Dedifferentiated amniotic fluid mesenchymal stem cell (primary cell): ENCODE measurements around the gene LRRC32.

Experiments used
- DNase-seq: peaks from one replicate; pipeline ENCODE4 v3.0.0-alpha.2; 2016; ENCODE audit errors: extremely low spot score

LRRC32 gene

DNA sequence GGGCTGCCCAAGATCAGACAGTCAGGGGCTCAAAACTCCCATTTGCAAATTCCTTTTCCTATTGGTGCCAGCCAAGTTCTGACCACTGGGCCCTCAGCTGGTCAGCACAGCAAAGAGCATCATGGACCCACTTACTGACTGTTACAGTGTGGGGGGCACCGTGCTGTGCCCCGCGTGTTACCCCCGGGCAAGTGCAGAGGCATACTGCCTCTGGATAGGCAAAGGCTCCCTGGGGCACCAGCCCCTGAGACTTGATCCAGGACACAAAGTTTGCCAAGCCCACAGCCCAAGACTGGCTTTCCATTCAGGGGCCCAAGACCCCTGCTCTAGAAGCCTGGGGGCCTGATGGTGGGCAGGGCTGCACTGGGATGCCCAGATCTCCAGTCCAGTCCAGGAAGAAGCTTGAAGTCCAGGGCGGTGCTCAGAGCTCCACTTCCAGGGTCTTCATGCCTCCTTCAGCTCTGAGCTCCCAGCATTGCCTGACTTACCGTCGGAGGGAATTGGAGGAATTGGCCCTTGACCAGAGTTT lies 6.6 kb downstream of the LRRC32 start:
- DNase-seq = no peak

- no peak for DNase-seq
Measured at GRCh38 chr11:76663486-76663810, 7.1 kb downstream of the LRRC32 start.

DNA sequence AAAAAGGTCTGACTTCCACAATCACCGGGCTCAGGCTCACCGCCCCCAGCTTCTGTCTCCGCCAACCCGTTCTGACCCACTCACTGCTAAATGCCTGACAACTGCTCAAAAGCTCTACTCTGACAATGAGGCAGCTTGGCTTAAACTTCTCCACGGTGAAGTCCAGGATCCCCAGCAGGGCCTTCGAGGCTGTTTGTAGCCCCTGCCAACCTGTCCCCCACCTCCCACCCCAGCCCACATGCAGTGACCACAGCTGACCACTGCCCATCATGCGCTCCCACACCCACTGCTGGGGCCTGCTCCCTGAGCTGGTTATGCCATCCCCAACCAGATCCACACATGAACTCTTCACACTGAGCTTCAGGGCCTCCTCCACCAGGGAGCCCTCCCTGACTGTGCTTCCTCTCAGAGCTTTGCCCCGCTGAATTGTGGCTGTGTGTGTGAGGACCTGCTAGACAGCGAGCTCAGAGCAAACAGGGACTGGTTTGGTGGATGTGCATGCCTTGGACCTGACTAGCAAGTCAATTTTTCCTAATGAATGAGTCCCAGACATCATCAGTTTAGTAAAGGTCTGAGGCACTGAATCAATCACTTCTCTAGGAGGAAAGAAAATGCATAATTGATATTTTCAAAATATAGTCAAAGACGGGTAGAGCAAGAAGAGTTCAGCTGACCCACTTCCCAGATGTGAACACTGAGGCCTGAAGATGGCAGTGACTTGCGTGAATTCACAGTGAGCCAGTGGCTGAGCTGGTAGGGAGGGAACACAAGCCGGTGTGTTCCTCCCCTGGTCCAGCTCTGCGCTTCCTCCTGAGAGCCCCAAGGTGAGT lies 7.7 kb downstream of the LRRC32 start:
- no peak for DNase-seq

- DNase-seq = no peak
Measured at GRCh38 chr11:76661834-76662434, 8.6 kb downstream of the LRRC32 start.

- DNase-seq = no peak
Measured at GRCh38 chr11:76661306-76661751, 9.2 kb downstream of the LRRC32 start.

GRCh38 chr11:76660533-76661305 lies 9.8 kb downstream of the LRRC32 start:
- DNase-seq = no peak

DNA sequence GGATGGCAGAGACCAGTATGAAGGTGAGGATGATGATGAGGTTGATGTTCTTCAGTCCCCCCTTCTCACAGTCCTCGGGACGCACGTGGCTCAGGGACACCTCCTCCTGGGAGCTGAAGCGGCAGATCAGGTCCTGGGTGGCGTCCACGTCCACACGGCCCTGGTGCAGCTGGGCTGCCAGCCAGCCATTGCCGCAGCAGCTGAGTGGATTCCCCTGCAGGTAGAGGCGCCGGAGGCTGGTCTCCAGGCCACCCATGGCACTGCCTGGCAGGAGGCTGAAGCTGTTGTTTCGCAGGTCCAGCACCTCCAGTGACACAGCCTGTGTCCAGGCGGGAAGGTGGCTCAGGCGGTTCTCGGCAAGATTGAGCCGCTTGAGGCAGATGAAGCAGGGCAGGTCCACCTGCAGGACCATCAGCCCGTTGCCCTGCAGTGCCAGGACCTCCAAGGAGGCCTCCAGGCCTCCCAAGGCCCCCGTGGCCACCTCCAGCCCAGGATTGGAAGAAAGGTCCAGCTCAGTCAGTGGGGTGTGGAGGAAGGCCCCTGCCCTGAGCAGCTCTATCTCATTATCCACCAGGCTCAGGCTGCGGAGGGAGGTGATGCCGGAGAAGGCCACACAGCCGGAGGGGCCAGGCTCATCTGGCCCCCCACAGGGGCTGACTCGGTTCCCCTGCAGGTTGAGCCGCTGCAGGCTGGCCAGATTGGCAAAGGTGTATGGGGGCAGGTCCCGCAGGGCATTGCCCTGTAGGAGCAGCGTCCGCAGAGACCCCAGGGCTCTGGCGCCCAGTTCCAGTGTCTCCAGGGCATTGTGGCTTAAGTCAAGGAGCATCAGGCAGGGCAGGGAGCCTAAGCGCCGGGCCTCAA lies 10.6 kb downstream of the LRRC32 start:
- no peak for DNase-seq

DNA sequence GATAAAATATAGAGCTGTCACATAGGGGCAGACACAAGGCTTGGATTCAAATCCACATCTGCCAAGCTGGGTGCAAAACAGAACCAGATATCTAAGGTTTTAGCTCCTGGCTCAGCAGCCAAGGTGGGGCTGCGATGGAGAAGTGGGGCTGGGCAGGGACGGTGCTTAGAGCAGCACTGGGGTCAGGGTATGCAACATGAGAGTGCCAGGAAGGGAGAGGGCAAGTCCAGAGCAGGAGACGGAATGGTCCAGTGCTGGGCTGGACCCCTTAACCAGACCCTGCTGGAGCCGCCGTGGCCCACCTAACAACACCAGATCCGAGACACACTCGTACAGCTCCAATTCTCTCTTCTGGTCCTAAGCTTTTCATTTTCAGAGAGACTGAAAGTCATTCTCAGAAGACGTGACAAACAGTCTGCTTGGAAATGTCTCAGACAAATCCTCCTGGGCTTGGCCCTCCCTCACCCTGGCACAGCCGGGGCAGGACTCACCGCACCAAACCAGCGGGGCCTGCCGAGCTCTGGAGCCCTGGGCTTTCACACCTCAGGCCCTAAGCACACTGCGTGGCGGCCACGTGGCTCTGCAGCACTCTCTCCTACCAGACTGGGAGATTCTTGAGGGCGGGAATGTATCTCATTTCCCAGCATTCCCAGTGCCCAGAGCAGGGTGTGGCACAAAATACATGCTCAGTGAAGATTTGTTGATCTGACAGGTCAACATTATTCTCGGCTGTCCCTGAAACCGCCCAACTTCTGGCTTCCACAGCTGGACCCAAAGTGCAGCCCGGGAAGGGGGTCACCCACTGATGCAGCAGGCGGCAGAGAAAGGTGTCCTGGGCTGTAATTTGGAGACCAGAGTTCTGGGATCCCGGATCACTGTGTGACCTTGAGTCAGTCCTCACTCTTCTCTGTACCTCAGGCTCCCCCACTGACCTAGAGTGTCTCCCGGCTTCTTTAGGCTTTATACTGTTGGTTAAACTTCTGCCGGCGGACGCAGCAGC lies 11.6 kb downstream of the LRRC32 start:
- DNase-seq = no peak

GRCh38 chr11:76658231-76658630 lies 12.3 kb downstream of the LRRC32 start:
- no peak for DNase-seq

DNA sequence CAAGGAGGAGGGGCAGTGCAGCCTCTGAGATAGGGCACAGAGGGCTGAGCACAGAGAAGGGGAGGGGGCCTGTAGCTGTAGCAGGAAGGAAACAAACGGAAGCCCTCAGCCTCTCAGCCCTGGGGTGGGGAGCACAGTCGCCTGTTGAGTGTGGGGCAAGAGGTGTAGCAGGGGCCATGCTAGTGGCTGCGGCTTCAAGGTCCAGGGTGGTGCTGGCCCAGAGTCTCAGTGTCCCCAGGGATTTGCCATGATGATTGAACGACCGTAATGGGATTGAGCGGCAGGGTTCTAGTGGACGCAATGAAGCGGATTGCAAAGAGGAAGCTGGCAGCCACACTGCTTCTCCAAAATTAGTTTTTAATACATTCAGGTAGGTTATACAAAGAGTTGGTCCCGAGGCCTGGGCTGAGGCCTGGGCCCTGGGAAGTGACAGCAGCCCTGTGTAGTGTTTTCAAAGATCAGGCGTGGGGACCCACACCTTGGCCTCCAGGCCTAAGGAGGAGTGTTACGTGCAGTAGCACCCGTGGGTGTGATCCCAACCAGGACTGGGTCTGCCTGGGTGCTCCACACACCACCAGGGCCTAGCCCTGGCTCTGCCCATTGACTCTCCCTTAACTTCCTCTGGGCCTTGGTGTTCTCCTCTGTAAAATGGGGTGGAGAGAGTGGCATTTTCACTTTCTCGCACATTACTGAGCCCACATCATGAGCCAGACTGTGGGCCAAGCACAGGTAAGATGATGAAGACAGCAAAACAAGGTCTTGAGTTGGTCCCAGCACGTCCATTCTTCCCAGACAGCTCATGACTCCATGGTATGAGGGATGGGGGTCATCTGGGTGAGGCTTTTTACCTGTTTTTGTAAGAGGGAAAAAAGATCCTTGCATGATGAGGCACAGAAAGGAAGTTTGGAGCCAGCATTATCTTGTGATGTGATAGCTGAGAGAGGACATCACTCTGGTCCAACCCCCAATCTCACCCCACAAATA lies 13.1 kb downstream of the LRRC32 start:
- DNase-seq = no peak

- DNase-seq = no peak
Measured at GRCh38 chr11:76656571-76657081, 13.9 kb downstream of the LRRC32 start.

- no peak for DNase-seq
Measured at GRCh38 chr11:76656050-76656531, 14.5 kb downstream of the LRRC32 start.

DNA sequence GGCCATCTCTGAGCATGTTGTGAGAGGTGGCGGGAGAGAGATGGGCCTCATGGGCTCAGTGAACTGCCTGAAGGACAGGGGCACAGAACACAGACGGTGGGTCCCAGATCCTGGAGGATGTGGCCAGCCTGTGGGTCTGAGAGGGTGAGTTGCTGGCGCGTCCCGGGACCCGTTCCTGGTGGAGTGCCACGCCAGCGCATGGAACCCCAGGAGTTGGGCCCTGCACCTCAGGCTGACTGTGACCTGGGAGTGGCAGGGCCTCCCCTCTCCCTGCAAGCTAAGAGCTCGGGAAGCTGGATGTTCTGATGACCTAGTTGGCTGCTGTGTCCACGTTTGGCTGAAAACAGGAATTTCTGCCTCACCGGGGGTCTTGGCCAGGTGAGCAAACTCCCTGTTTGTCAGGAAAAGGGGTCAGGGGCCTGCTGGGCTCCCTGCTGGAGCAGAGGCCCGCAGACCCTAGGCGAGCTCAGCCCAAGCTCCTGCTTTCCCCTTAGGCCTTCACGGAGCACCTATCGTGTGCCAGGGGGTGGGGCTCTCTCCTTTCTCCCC lies 15.0 kb downstream of the LRRC32 start:
- no peak for DNase-seq

DNA sequence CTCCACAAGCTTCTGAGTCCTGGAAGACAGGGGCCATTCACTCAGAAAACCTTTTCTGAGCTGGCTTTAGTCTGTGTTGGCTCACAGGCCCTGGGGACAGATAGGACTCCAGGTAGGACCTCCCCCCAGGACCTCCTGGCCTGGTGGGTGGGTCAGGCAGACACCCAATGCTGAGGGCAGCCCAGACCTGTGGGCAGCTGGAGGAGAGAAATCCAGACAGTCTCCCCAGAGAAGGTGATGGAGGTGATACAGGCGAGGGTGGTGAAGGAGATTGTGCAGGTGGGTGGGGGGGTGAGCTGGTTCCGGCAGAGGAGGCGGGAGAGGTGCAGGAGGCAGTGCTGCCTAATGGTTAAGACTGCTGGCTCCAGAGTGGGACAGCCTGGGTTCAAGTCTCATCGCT lies 15.6 kb downstream of the LRRC32 start:
- no peak for DNase-seq

DNA sequence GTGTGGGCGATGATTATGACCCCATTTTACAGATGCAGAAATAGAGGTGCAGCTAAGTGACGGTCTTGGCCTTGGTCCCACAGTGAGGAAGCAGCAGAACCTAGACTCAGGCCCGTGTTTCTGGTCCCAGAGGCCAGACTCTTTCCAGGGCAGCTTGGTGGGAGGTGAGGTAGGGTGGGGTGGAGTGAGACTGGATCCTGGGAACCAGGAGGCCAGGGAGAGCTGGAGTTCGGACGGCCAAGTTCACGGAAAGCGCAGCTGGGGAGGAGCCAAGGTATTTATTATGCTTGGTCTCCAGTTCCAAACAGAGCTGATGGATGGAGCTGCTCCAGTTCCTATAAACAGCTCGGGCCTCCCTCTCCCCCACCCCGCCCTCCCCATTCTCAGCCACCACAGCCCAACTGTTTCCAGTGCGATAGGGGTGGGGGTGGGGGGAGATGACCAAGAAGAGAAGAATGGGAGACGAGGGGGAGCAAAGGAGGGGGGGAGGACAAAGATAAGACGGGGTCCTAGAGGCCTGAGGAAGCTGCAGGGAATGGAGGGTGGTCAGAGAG lies 16.2 kb downstream of the LRRC32 start:
- DNase-seq = no peak

GRCh38 chr11:76653674-76654284 lies 16.8 kb downstream of the LRRC32 start:
- DNase-seq = no peak

DNA sequence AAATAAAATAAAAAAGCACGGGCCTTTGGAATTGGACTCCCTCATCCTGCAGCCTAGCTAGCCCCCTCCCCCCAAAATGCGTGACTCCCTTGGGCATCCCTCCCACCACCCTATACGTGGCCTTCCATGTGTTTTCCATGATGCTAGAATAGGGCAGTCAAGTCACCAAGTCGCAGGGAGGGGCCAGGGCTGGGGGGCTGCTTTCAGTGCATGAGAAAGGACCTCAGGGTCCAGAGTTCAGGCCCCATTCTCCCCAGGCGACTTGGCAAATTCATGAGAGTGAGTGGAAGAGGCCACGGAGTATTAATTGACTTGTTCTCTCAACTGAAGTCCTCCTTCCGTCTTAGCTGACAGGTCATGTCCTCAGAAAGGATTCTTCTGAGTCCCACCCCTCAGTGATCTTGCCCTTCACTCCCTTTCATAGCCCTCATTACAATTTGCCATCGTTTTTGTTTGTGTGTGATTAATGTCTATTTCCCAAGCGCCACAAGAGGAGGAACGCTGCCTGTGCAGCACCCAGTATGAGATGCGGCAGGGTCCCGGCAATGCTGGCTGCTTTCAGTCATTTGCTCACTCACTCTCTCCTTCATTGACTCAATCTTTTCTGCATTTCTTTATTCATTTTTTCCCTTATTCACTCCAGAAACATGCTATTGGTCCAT lies 17.4 kb downstream of the LRRC32 start:
- DNase-seq = no peak
